Activated CD8-positive, alpha-beta T cell treated with anti-CD3 and anti-CD28 coated beads for 36 hours (primary cell): ENCODE data around the gene MPHOSPH9. TPM values are rescaled to one million over a fixed set of nuclear protein-coding genes. Genes with fewer than 3 reads are reported as not detected.
A peak's percentile ranks its signal among the peaks of the same experiment; 100 is the strongest.

ENCODE experiments used
- ATAC-seq: fragments of 200-7000 bp; cut with Tn5 transposase; one replicate; pipeline ENCODE4 v1.10.0; 2021; ENCODE audit warnings: mild to moderate bottlenecking, moderate library complexity
- CTCF ChIA-PET: fragments of 350-600 bp; sonication (Branson Sonifier 250); formaldehyde crosslinking; loops from one replicate; lab custom pipeline; 2021; ENCODE audit warnings: antibody characterized with exemption; lab: Charles Lee
- POLR2A ChIA-PET: fragments of 350-600 bp; sonication (Branson Sonifier 250); formaldehyde crosslinking; loops from one replicate; lab custom pipeline; 2021; ENCODE audit warnings: antibody characterized with exemption; lab: Charles Lee
- DNase-seq: peaks from one replicate; pipeline ENCODE4 v3.0.0-alpha.2; 2020
- H3K27ac Mint-ChIP-seq: one replicate; pipeline ENCODE4 v1.8.0; 2021; ENCODE audit warnings: mild to moderate bottlenecking, mixed read lengths
- H3K27me3 Mint-ChIP-seq: one replicate; pipeline ENCODE4 v1.8.0; 2021; ENCODE audit warnings: mixed read lengths
- H3K36me3 Mint-ChIP-seq: one replicate; pipeline ENCODE4 v1.8.0; 2021; ENCODE audit warnings: low read depth, mixed read lengths
- H3K4me1 Mint-ChIP-seq: one replicate; pipeline ENCODE4 v1.8.0; 2021; ENCODE audit warnings: low read depth, mixed read lengths
- H3K4me3 Mint-ChIP-seq: one replicate; pipeline ENCODE4 v1.8.0; 2021; ENCODE audit warnings: mild to moderate bottlenecking, moderate library complexity, mixed read lengths
- H3K9me3 Mint-ChIP-seq: one replicate; pipeline ENCODE4 v1.8.0; 2021; ENCODE audit warnings: mixed read lengths
- intact Hi-C: fragments of 100-400 bp; cut with micrococcal nuclease; formaldehyde crosslinking; loops from one replicate; pipeline ENCODE4 v1.10.0; 2022
- total RNA-seq, 2 experiments: library from RNA; stranded (reverse); gene quantifications; one replicate each; pipeline ENCODE4 v1.2.3, GENCODE V29; 2021
- TF ChIP-seq, protein P1 (sequence below): fragments of 200-600 bp; IDR thresholded peaks from one replicate; pipeline ENCODE4 v1.8.0; 2022; ENCODE audit warnings: antibody characterized with exemption, mild to moderate bottlenecking

The MPHOSPH9 gene
- total RNA-seq, 2 experiments from 2014 or later = 96.9 to 101 TPM

- Mint-ChIP-seq H3K36me3 (peaks cover 21% of the 10 kb centered on the region), H3K9me3 (no peaks in the 10 kb centered on the region), H3K27me3 (no peaks in the 10 kb centered on the region), H3K4me3 (no peak overlapping the region), H3K4me1 (peaks cover 16% of the 10 kb centered on the region), H3K27ac (no peak overlapping the region)
- TF ChIP-seq, protein P1, sequence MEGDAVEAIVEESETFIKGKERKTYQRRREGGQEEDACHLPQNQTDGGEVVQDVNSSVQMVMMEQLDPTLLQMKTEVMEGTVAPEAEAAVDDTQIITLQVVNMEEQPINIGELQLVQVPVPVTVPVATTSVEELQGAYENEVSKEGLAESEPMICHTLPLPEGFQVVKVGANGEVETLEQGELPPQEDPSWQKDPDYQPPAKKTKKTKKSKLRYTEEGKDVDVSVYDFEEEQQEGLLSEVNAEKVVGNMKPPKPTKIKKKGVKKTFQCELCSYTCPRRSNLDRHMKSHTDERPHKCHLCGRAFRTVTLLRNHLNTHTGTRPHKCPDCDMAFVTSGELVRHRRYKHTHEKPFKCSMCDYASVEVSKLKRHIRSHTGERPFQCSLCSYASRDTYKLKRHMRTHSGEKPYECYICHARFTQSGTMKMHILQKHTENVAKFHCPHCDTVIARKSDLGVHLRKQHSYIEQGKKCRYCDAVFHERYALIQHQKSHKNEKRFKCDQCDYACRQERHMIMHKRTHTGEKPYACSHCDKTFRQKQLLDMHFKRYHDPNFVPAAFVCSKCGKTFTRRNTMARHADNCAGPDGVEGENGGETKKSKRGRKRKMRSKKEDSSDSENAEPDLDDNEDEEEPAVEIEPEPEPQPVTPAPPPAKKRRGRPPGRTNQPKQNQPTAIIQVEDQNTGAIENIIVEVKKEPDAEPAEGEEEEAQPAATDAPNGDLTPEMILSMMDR = no peak
- POLR2A ChIA-PET = interaction anchor here (0.7 to 1.3 kb wide), 5 partner anchors 12 to 445 kb away, joined by 3 to 4 read pairs (median 3); partner anchors contain the start of gene KMT5A
- CTCF ChIA-PET = interaction anchor here (1.0 to 2.3 kb wide), 3 partner anchors 25 to 315 kb away, joined by 3 to 10 read pairs (median 6); no protein-coding TSS in a partner anchor
- no peak for ATAC-seq
- intact Hi-C loops = no loop called here
- DNase-seq = no peak
Measured at GRCh38 chr12:123266679-123267277, 33.8 kb upstream of the MPHOSPH9 start.

- no peak overlapping the region for H3K27ac Mint-ChIP-seq
- intact Hi-C loops = no loop called here
- peaks cover 24% of the 10 kb centered on the region for H3K36me3 Mint-ChIP-seq
- H3K9me3 Mint-ChIP-seq = no peaks in the 10 kb centered on the region
- no peaks in the 10 kb centered on the region for H3K27me3 Mint-ChIP-seq
- H3K4me1 Mint-ChIP-seq = peaks cover 16% of the 10 kb centered on the region
- ATAC-seq = no peak
- TF ChIP-seq, protein P1 = no peak
- ChIA-PET POLR2A (interaction anchor here (0.7 to 0.9 kb wide), 2 partner anchors 32 to 33 kb away, joined by 3 to 5 read pairs; partner anchors contain the start of genes MPHOSPH9 and MTRFR), CTCF (interaction anchor here (1.6 to 2.3 kb wide), 2 partner anchors 28 to 316 kb away, joined by 6 to 10 read pairs; no protein-coding TSS in a partner anchor)
- no peak overlapping the region for H3K4me3 Mint-ChIP-seq
- DNase-seq = no peak
Measured at GRCh38 chr12:123265851-123266678, 33.1 kb upstream of the MPHOSPH9 start.

DNA sequence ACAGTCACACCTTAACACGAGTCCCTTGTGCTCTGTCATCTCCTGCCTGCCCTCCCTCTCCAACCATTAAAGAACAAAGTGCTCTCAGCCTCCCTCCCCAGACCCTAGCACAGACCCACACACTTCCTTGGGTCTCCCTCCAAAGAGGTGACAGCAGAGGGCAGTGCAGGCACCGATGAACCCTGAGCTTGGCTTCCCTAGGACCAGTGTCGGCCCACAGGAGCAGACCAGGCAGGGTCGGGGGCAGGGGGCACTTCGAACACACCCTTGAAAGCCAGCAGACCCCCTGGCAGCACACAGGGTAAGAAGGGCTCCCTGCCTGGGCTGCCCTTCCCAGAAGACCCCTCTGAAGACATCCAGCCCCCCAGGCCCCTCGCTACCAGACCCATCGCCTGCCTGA lies 31.7 kb upstream of the MPHOSPH9 start:
- intact Hi-C loops = no loop called here
- Mint-ChIP-seq H3K4me3 (no peak overlapping the region), H3K27ac (peak overlapping the region; percentile 9), H3K36me3 (peaks cover 31% of the 10 kb centered on the region), H3K9me3 (no peaks in the 10 kb centered on the region), H3K27me3 (no peaks in the 10 kb centered on the region), H3K4me1 (peaks cover 11% of the 10 kb centered on the region)
- CTCF ChIA-PET = no interaction called here
- POLR2A ChIA-PET = interaction anchor here (0.6 kb wide), 1 partner anchor 128 kb away, joined by 3 read pairs; no protein-coding TSS in a partner anchor
- ATAC-seq (no peak), DNase-seq (peak; percentile 34)
- TF ChIP-seq, protein P1 = no peak

- Mint-ChIP-seq H3K4me3 (no peak overlapping the region), H3K9me3 (no peaks in the 10 kb centered on the region), H3K4me1 (peaks cover 8% of the 10 kb centered on the region), H3K27me3 (no peaks in the 10 kb centered on the region), H3K36me3 (peaks cover 33% of the 10 kb centered on the region), H3K27ac (no peak overlapping the region)
- TF ChIP-seq, protein P1 = no peak
- no peak for DNase-seq
- CTCF ChIA-PET = no interaction called here
- intact Hi-C loops = no loop called here
- POLR2A ChIA-PET = no interaction called here
- no peak for ATAC-seq
Measured at GRCh38 chr12:123263196-123263817, 30.4 kb upstream of the MPHOSPH9 start.
